NOMO-1 (cell line): ENCODE results near the gene GAS2L2.
"Not testable (repeated sequence)": the region's sequence is repeated elsewhere in the genome, so short reads cannot be mapped to it uniquely, and the experiment has no call there.

Experiments
- DNase-seq, 2 experiments: peaks; one replicate each; lab custom pipeline; 2025; ENCODE audit not compliant: unreplicated experiment in 2 of 2; lab: John Stamatoyannopoulos, UW

The GAS2L2 gene

DNA sequence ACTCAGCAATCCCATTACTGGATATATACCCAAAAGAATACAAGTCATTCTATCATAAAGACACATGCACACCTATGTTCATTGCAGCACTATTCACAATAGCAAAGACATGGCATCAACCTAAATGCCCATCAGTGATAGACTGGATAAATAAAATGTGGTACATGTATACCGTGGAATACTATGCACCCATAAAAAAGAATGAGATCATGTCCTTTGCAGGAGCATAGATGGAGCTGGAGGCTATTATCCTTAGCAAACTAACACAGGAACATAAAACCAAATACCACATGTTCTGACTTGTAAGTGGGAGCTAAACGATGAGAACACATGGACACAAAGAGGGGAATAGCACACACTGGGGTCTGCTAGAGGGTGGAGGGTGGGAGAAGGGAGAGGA is 49.7 kb downstream of the GAS2L2 start:
- not testable (repeated sequence) for DNase-seq

DNA sequence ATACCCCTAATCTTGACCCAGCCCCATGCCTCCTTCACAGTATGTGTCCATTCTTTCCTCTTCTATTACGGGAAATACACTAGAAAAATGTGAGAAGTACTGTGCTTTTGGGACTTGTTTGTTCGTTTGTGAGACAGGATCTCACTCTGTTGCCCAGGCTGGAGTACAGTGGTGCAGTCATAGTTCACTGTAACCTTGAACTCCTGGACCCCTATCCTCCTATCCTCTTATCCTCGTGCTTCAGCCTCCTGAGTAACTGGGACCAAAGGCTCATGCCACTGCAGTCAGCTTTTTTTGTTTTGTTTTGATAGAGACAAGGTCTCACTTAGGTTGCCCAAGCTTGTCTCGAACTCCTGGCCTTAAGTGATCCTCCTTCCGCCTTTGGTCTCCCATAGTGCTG is 51.5 kb downstream of the GAS2L2 start:
- DNase-seq, result no peak

DNA sequence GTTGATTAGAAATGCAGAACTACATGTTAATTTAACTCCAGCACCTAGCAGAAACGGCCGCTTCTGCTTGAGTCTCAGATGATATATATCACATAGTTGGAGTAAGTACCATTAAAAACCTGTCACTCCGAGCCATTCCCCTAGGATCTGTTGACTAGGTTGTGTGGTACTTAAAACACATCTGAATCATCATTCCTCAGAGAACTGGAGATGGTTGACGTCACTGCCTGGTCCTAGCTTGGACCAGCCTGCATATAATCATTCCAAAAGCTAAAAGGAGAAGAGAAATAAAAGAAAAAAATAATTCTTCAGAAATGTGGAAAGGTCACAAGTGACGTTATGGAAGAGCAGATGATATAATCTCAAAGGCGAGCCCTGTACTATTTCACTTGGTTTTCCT is 52.9 kb downstream of the GAS2L2 start:
- no peak for DNase-seq

DNA sequence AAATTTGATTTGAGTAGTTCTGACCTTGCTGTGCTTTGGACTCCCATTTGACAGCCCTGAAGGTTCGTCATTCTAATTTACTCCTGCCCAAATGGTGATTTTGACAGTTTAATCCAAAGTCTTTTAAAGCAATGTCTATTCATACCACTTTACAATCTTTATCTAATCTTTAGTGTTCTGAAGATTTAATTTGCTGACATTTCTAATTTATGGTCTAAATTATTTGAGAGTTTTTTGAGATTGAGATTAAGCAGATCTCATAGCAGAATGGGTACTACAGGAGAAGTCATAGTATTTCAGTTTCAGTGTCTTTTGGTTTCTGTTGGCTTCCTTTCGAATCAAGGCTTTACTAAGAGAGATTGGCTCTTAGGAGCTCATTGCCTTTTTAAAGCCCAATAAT is 54.2 kb downstream of the GAS2L2 start:
- no peak for DNase-seq

DNA sequence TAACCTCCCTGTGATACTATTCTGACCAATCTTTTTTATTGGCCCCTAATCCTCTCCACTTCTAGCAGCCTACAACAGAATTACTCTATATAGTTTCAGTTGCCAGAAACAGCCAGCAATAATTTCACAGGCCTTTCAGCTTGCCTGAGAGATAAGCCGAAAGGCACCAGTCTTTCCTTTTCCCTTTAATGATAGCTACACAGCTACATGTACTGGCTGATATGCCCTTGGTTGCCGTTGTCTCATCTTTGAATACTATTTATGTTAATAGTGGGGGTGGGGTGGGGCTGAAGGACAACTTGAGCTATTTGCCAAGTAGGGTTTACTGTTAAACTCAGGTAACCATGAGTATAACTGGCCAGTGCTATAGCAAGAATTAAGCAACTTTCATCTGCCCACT is 57.4 kb downstream of the GAS2L2 start:
- DNase-seq, result no peak

DNA sequence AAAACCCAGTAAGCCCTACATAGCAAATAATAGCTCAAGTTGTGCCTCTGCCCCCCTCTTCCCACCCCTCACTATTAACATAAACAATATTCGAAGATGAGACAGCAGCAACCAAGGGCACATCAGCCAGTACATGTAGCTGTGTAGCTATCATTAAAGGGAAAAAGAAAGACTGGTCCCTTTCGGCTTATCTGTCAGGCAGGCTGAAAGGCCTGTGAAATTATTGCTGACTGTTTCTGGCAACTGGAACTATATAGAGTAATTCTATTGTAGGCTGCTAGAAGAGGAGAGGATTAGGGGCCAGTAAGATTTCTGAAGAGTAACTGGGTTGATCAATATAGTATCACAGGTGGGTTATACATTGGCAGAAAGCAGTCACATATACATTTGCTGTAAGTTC is 58.1 kb downstream of the GAS2L2 start:
- DNase-seq, result no peak
